SIG-M5 treated with dmso at 0.1 percent for 504 hours (cell line): ENCODE data around the gene EFNA5.
A peak's percentile ranks its signal among the peaks of the same experiment; 100 is the strongest.
"Not testable (repeated sequence)": the region's sequence is repeated elsewhere in the genome, so short reads cannot be mapped to it uniquely, and the experiment has no call there.

ENCODE experiments used
- DNase-seq: peaks from one replicate; lab custom pipeline; 2025; ENCODE audit not compliant: unreplicated experiment; lab: John Stamatoyannopoulos, UW

Gene EFNA5

GRCh38 chr5:107464876-107465275 is 205.9 kb downstream of the EFNA5 start:
- no peak for DNase-seq

- no peak for DNase-seq
Measured at GRCh38 chr5:107464416-107464815, 206.3 kb downstream of the EFNA5 start.

- no peak for DNase-seq
Measured at GRCh38 chr5:107463731-107464130, 207.0 kb downstream of the EFNA5 start.

GRCh38 chr5:107461770-107462169 is 209.0 kb downstream of the EFNA5 start:
- DNase-seq = no peak

- no peak for DNase-seq
Measured at GRCh38 chr5:107460789-107461188, 209.9 kb downstream of the EFNA5 start.

- DNase-seq = no peak
Measured at GRCh38 chr5:107459605-107460004, 211.1 kb downstream of the EFNA5 start.

DNA sequence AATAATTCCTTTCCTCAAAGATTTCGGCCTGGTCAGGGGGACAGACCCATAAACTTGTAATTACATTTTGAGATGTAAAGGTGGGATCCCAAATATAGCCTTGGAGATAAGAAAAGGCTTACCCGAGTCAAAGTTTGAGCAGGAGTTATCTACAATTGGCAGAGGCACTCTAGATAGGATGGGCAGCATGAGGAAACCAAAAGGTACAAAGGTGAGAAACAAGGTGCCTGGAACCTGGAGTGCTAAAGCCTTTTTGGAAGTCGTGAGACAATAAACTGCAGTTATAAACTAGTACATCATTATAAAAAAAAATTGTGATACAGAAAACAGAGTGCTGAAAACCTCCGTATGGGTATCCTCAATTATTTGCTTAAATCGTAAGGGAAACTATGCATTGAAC is 212.4 kb downstream of the EFNA5 start:
- DNase-seq = no peak

DNA sequence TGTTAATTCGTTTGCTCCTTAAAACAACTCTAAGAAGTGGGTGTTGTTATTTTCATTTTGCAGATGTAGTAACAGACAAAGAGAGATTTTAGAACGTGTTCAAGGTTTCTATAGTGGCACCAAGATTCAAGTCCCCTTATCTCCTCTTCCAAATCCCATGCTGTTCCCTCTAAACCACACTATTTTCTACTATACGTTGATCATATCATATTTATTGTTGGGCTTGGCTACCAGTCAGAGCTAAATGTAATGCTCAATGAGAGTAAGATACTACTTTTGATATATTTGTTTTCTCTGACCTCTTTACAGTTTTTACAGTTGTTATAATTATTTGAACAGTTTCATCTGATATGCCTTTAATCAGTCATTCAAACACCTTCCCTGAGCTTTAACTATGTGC is 212.9 kb downstream of the EFNA5 start:
- no peak for DNase-seq

GRCh38 chr5:107457138-107457537 is 213.6 kb downstream of the EFNA5 start:
- no peak for DNase-seq

DNA sequence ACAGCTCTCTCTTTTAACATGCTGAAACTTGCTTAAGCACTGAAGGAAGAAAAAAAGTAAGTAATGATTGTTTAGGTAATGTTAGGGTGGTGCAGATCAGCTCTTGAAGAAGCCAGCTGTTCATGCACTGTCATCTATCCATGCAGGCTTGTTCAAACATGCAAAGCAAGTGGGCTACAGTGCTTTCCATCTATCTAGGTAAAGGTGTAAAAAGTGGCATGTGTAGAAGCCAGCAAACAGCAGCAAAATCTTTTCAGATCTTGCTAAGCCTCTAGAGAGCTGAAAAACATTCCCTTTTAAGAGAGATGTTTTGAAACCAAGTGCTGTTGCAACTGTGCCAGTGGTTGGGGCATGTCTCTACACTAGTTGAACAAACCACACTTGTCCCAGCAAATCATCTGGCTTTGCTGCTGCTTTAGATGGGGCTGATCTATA is 214.4 kb downstream of the EFNA5 start:
- peak; percentile 23 for DNase-seq

- DNase-seq = no peak
Measured at GRCh38 chr5:107455111-107455544, 215.6 kb downstream of the EFNA5 start.

- not testable (repeated sequence) for DNase-seq
Measured at GRCh38 chr5:107451827-107452226, 218.9 kb downstream of the EFNA5 start.

DNA sequence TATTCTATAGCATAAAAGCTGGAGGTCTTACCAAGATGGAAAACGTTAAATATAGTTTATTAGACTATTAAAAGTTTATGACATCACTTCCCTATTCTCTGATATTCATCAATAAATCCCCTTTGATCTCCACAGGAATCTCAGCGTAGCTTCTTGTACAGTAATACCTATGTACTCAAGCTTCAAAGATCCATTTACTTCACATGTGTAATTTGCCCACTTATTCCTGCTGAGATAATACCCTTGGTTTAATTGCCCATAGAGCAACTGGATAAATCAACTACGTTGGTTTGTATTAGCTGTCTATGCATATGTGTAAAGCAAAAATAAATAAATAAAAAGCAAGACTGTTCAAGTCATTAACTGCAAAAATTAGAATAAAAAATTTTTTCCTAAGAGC is 219.7 kb downstream of the EFNA5 start:
- no peak for DNase-seq

- peak; percentile 6 for DNase-seq
Measured at GRCh38 chr5:107450531-107450930, 220.2 kb downstream of the EFNA5 start.

DNA sequence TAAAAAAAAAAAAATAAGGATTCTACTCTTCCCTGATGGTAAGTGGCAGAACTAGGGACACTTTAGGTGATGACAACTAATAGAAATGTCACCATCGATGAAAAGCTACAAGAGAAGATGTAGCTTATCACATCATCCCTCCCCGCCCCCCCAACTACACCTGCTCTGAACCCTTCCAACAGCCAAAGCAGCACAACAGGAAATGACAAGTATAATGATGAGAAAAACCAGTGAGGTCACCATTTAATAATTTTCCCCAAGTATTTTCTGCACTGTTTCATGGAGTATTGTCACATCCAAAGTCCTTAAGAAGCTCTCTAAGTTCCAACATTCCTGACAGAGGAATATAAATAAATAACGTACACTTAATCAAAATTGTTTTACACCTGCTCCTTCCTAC is 221.4 kb downstream of the EFNA5 start:
- DNase-seq = no peak

- no peak for DNase-seq
Measured at GRCh38 chr5:107447587-107447986, 223.2 kb downstream of the EFNA5 start.

DNA sequence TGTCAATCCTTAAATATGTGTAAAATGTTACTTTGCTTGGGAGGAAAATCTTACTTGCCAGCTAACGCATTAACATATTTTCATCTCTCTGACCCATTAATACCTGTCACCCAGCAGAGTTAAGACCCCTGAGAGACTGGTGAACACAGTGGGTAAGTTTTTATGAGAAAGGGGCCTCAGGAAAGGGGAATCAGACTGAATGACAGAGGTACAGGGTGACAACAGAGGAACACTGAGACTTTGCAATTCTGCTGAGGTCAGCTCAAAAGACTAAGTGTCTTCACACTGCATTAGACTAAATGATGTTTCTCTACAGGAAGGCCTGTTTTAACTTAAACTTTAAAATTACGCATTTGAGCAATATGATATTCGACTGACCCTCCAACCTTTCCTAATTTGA is 223.8 kb downstream of the EFNA5 start:
- no peak for DNase-seq

DNA sequence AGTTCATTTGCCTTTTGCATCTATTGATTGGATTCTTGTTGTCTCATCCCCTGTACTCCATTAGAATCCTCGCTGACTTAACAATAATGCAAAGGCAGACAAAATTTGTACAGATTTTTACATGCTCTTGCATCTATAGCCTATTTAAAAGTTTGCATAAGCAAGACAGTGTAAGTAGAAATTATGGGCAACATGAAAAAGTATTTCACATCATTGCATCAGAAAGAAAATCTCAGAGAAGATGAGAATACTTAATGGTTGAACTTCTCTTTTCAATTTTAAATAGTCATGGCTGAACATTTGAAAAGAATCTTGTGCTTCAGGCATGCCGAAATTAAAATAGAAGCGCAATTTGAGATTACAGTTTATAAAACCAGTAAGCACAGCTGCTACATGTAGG is 226.4 kb downstream of the EFNA5 start:
- no peak for DNase-seq

GRCh38 chr5:107443897-107444296 is 226.8 kb downstream of the EFNA5 start:
- no peak for DNase-seq

DNA sequence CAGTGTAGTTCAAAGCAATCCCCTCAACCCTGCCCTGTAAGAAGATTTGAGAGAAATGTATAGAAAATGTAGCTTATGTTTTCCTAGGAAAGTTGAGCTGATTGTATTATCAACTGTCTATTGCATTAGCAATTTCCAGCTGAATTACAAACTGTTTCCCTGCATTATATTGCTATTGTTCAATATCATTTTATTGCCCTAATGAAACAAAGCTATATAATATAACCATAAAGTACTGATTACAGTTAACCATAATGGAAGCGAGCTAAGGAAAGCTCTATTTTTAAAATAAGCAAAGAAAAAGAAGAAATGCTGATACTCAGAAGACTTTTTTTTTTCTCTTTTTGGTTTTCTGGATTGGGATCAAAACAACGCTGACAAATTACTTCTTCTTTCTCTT is 228.3 kb downstream of the EFNA5 start:
- DNase-seq = no peak

GRCh38 chr5:107439832-107440231 is 230.9 kb downstream of the EFNA5 start:
- no peak for DNase-seq

DNA sequence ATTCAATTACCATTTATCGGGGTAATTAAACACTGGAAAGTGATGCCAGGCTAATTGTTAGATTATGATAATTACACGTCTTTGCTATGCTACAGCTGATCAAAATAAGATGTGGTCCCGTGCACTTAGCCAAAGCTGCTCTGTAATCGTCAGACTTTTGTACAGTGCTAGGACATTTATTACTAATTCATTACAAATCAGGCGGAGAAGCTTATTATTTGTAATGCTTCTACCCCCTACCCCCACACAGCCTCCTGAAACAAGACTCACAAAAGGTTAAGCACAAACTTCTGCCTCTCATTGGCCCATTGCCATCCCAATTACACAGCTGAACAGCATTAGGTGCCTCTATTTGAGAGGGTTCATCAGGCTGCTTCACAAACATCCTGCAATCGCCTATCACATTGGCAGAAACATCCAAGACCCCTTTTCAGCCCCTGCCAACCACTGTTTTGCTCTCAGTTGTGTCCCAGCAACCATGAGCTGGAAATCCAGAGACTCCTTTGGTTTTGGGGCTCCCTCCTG is 232.7 kb downstream of the EFNA5 start:
- no peak for DNase-seq

DNA sequence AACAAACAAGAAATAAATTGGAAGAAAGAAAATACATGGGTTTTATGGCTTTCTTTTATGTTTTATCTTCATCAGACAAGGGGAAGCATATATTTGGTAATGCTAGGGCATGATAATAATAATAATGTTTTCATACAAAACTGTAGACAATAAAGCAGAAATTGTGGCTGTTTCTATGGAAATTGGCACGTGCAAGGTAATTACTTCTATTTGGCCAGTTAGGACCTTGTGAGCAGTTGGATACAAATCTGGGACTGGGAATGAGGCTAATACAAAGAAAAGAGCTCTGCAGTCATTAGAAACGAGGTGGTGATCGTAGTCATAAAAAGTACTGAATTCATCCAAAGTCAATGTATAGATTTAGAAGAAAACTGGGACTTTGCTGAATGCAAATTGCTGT is 233.6 kb downstream of the EFNA5 start:
- no peak for DNase-seq

DNA sequence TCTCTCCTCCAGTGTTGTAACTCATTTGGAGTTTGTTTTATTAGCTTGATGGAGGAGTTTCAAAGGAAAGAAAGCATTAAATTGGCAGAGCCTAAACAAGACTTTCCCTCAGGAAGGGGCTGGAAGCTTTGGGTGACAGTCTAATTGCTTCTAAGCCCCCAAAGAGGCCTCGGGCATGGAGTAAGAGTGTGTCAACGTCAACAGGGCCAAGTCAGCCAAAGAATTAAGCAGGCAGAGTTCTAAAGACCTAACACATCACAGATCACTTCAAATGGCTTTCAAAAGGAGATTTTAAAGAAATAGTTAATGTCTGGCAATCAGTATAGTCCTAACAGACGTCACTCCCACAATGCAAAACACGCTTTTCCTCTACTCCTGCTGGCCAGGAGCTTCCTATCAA is 234.5 kb downstream of the EFNA5 start:
- no peak for DNase-seq
